ENCODE measurements around the gene PBX3.

DNA sequence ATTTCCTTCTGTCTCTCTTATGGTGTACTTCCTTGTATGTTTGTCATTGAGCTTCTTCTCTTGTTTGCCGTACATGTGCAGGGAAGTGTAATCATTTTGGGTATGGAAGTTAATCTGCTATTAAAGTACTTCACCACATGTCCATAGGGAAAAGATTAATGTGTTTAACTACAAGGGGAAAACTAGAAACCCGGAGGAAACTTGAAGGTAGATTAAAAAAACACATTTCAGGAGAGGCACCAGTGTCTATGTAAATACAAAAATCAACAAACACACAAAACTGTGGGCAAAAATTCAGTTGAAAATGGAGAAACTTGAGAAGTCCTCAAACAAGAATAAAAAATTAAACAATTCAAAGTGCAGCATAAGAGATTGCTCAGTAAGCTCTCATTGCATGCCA is 166.4 kb downstream of the PBX3 start:
- TF ChIP-seq, protein P1, sequence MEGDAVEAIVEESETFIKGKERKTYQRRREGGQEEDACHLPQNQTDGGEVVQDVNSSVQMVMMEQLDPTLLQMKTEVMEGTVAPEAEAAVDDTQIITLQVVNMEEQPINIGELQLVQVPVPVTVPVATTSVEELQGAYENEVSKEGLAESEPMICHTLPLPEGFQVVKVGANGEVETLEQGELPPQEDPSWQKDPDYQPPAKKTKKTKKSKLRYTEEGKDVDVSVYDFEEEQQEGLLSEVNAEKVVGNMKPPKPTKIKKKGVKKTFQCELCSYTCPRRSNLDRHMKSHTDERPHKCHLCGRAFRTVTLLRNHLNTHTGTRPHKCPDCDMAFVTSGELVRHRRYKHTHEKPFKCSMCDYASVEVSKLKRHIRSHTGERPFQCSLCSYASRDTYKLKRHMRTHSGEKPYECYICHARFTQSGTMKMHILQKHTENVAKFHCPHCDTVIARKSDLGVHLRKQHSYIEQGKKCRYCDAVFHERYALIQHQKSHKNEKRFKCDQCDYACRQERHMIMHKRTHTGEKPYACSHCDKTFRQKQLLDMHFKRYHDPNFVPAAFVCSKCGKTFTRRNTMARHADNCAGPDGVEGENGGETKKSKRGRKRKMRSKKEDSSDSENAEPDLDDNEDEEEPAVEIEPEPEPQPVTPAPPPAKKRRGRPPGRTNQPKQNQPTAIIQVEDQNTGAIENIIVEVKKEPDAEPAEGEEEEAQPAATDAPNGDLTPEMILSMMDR (IDR thresholded peaks at IDR 0.05), result no peak
- no peak for TF ChIP-seq POLR2A (IDR thresholded peaks at IDR 0.05)
